ENCODE results near the gene ERBB2. TPM values are rescaled to one million over a fixed set of nuclear protein-coding genes. Genes with fewer than 3 reads are reported as not detected.

The ERBB2 gene
- total and polyA plus RNA-seq, 2 of the 13 experiments (the other 11 are each of a cell fraction or from before 2014, with no cell fraction given): 57.7 to 64.1 TPM

- TF ChIP-seq ZBTB40 (IDR thresholded peaks at IDR 0.05) (no peak), ZBTB40 (CRISPR knock-in tag; IDR thresholded peaks at IDR 0.05) (peak; percentile 76; the same call in 1 of the 2 replicates), E2F1 (CRISPR knock-in tag; IDR thresholded peaks at IDR 0.05) (no peak), NR2F1 (CRISPR knock-in tag; IDR thresholded peaks at IDR 0.05) (peak in 1 of 2 experiments; percentile 63; a peak in 1 of 4 replicates), FOXA3 (CRISPR knock-in tag; IDR thresholded peaks at IDR 0.05) (peak; percentile 39), HDAC2 (CRISPR knock-in tag; IDR thresholded peaks at IDR 0.05) (peak; percentile 83), PRDM4 (CRISPR knock-in tag; IDR thresholded peaks at IDR 0.05; ENCODE audit: borderline replicate concordance) (no peak), TBP (CRISPR knock-in tag; IDR thresholded peaks at IDR 0.05) (no peak), JUND (CRISPR knock-in tag; IDR thresholded peaks at IDR 0.05) (no peak; the same call in none of the 2 replicates), TP53 (CRISPR knock-in tag; conservative IDR thresholded peaks at IDR 0.05) (peak; percentile 98), POLR2G (IDR thresholded peaks at IDR 0.05; ENCODE audit: low read depth, low read length) (0 out of 2 replicates have a peak, but pooled peaks have one; percentile 33), ZFP90 (CRISPR knock-in tag; IDR thresholded peaks at IDR 0.05; ENCODE audit: borderline replicate concordance) (peak; percentile 99), GTF2F1 (IDR thresholded peaks at IDR 0.05; ENCODE audit: low read length) (no peak), ZNF660 (CRISPR knock-in tag; IDR thresholded peaks at IDR 0.05; ENCODE audit: borderline replicate concordance, low read depth) (no peak)
Measured at GRCh38 chr17:39750131-39751015, 50.5 kb downstream of the ERBB2 start (continued).
